Stimulated activated naive CD4-positive, alpha-beta T cell treated with Interleukin-2 at 50 U/mL for 16 hours (primary cell): Measurements from ENCODE around the gene CES2.

Experiments
- DNase-seq: peaks from one replicate; lab custom pipeline; 2025; lab: John Stamatoyannopoulos, UW

Gene CES2

GRCh38 chr16:66902648-66903543 lies 32.4 kb upstream of the CES2 start:
- no peak for DNase-seq

- no peak for DNase-seq
Measured at GRCh38 chr16:66903544-66904427, 31.5 kb upstream of the CES2 start.

GRCh38 chr16:66904428-66904845 lies 30.9 kb upstream of the CES2 start:
- DNase-seq: no peak

GRCh38 chr16:66904846-66905632 lies 30.3 kb upstream of the CES2 start:
- no peak for DNase-seq

GRCh38 chr16:66905633-66906539 lies 29.4 kb upstream of the CES2 start:
- DNase-seq: no peak

GRCh38 chr16:66906916-66907836 lies 28.1 kb upstream of the CES2 start:
- DNase-seq: no peak

GRCh38 chr16:66908116-66908515 lies 27.2 kb upstream of the CES2 start:
- no peak for DNase-seq

GRCh38 chr16:66908762-66909559 lies 26.4 kb upstream of the CES2 start:
- DNase-seq: no peak

GRCh38 chr16:66910175-66910940 lies 25.0 kb upstream of the CES2 start:
- DNase-seq: no peak

- no peak for DNase-seq
Measured at GRCh38 chr16:66911112-66911511, 24.2 kb upstream of the CES2 start.

GRCh38 chr16:66911801-66912200 lies 23.5 kb upstream of the CES2 start:
- DNase-seq: no peak

- no peak for DNase-seq
Measured at GRCh38 chr16:66913081-66913480, 22.2 kb upstream of the CES2 start.

GRCh38 chr16:66913711-66914110 lies 21.6 kb upstream of the CES2 start:
- no peak for DNase-seq

- no peak for DNase-seq
Measured at GRCh38 chr16:66914541-66914940, 20.8 kb upstream of the CES2 start.

GRCh38 chr16:66915041-66915440 lies 20.3 kb upstream of the CES2 start:
- no peak for DNase-seq

GRCh38 chr16:66916518-66916917 lies 18.8 kb upstream of the CES2 start:
- no peak for DNase-seq

GRCh38 chr16:66917741-66918140 lies 17.6 kb upstream of the CES2 start:
- DNase-seq: no peak

- DNase-seq: no peak
Measured at GRCh38 chr16:66918355-66918754, 17.0 kb upstream of the CES2 start.
